Fibroblast of skin of back (primary cell): ENCODE measurements around the gene CD248.
"Not testable (repeated sequence)": the region's sequence is repeated elsewhere in the genome, so short reads cannot be mapped to it uniquely, and the experiment has no call there.

Experiments used
- DNase-seq: peaks from one replicate; pipeline ENCODE4 v3.0.0-alpha.2; 2013

Gene CD248

GRCh38 chr11:66288671-66289547 is 27.9 kb downstream of the CD248 start, which contains the start of gene YIF1A:
Gene YIF1A, minus strand, starts transcription at chr11:66289143. Its CDS starts 158 bp downstream, at chr11:66288985.
- peak; percentile 100 for DNase-seq

- DNase-seq, result peak; percentile 10
These were observed 28.8 kb downstream of the CD248 start for GRCh38 chr11:66287889-66288670.

GRCh38 chr11:66287211-66287888 is 29.5 kb downstream of the CD248 start:
- DNase-seq, result no peak

- DNase-seq, result no peak
These were observed 30.1 kb downstream of the CD248 start for GRCh38 chr11:66286699-66287098.

GRCh38 chr11:66285250-66285947 is 31.4 kb downstream of the CD248 start:
- no peak for DNase-seq

- DNase-seq, result no peak
These were observed 32.2 kb downstream of the CD248 start for GRCh38 chr11:66284526-66285078.

- DNase-seq, result no peak
These were observed 33.3 kb downstream of the CD248 start for GRCh38 chr11:66283461-66284105.

GRCh38 chr11:66282468-66283455 is 34.1 kb downstream of the CD248 start:
- DNase-seq, result peak; percentile 93

GRCh38 chr11:66281776-66282467 is 34.9 kb downstream of the CD248 start:
- DNase-seq, result no peak

GRCh38 chr11:66281001-66281400 is 35.8 kb downstream of the CD248 start:
- peak; percentile 36 for DNase-seq

GRCh38 chr11:66280428-66280827 is 36.4 kb downstream of the CD248 start:
- peak; percentile 12 for DNase-seq

GRCh38 chr11:66279092-66279734 is 37.6 kb downstream of the CD248 start:
- DNase-seq, result no peak

GRCh38 chr11:66278363-66279091 is 38.3 kb downstream of the CD248 start:
- DNase-seq, result no peak

GRCh38 chr11:66277471-66278362 is 39.1 kb downstream of the CD248 start, which contains the start of gene CNIH2:
Gene CNIH2, plus strand, starts transcription at chr11:66278175. Its CDS starts 282 bp downstream, at chr11:66278457.
- peak; percentile 29 for DNase-seq

GRCh38 chr11:66277064-66277463 is 39.8 kb downstream of the CD248 start:
- DNase-seq, result not testable (repeated sequence)

GRCh38 chr11:66276619-66277018 is 40.2 kb downstream of the CD248 start:
- not testable (repeated sequence) for DNase-seq
